HFFc6 (cell line): Measurements from ENCODE around the gene SUGT1. TPM values are rescaled to one million over a fixed set of nuclear protein-coding genes. Genes with fewer than 3 reads are reported as not detected.
A peak's percentile ranks its signal among the peaks of the same experiment; 100 is the strongest.

ENCODE experiments used
- DNase-seq: peaks from one replicate; pipeline ENCODE4 v3.0.0-alpha.2; 2018
- H3K27ac Mint-ChIP-seq: 2 replicates; pipeline ENCODE4 v1.8.0; 2020; ENCODE audit warnings: mild to moderate bottlenecking, mixed read lengths
- H3K27me3 Mint-ChIP-seq: 2 replicates; pipeline ENCODE4 v1.8.0; 2021; ENCODE audit warnings: mild to moderate bottlenecking, moderate library complexity, mixed read lengths; ENCODE audit not compliant: insufficient read depth
- H3K36me3 Mint-ChIP-seq: 2 replicates; pipeline ENCODE4 v1.8.0; 2021; ENCODE audit warnings: low read depth, mixed read lengths
- H3K4me1 Mint-ChIP-seq: 2 replicates; pipeline ENCODE4 v1.8.0; 2020; ENCODE audit warnings: low read depth, mixed read lengths
- H3K4me3 Mint-ChIP-seq: 2 replicates; pipeline ENCODE4 v1.8.0; 2020; ENCODE audit warnings: mild to moderate bottlenecking, moderate library complexity, mixed read lengths
- H3K9me3 Mint-ChIP-seq: 2 replicates; pipeline ENCODE4 v1.8.0; 2020; ENCODE audit warnings: mild to moderate bottlenecking, mixed read lengths
- total RNA-seq, 6 experiments: library from RNA; stranded (reverse); fragmentation: NEBNext Ultra II Directional; extraction: Animal tissue kit (Norgen Biotek cat#: 25700); gene quantifications; 2 replicates in 1 of 6; 3 replicates in 5 of 6; pipeline ENCODE4 v1.2.3, GENCODE V29; 2021
- TF ChIP-seq, protein P1 (sequence below): fragments of 200-600 bp; sonication (generic); IDR thresholded peaks from 2 replicates; pipeline ENCODE4 v1.5.0; 2021; ENCODE audit warnings: antibody characterized with exemption, mild to moderate bottlenecking

SUGT1 gene
- total RNA-seq, 6 experiments from 2014 or later, result 66.0 to 83.5 (median 67.8) TPM

DNA sequence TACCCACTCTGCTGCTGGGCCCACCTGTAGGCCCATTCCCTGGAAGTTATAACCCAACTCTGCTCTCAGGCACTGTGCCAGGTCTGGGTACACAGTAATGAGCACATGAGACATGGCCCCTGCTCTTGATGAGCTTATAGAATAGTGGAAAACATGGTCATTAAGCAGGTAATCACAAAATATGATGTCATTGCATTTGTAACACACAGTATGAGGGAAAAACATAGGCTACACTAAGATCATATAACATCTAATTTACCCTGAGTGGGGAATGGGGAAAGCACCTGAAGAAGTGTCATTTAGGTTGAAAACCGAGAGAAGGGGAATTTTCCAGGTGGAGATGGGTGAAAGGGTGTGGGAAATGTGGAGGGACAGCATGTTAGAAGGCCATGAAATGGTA is 90.9 kb downstream of the SUGT1 start:
- TF ChIP-seq, protein P1, sequence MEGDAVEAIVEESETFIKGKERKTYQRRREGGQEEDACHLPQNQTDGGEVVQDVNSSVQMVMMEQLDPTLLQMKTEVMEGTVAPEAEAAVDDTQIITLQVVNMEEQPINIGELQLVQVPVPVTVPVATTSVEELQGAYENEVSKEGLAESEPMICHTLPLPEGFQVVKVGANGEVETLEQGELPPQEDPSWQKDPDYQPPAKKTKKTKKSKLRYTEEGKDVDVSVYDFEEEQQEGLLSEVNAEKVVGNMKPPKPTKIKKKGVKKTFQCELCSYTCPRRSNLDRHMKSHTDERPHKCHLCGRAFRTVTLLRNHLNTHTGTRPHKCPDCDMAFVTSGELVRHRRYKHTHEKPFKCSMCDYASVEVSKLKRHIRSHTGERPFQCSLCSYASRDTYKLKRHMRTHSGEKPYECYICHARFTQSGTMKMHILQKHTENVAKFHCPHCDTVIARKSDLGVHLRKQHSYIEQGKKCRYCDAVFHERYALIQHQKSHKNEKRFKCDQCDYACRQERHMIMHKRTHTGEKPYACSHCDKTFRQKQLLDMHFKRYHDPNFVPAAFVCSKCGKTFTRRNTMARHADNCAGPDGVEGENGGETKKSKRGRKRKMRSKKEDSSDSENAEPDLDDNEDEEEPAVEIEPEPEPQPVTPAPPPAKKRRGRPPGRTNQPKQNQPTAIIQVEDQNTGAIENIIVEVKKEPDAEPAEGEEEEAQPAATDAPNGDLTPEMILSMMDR, result no peak
- no peak overlapping the region for H3K27ac Mint-ChIP-seq
- no peaks in the 10 kb centered on the region for H3K9me3 Mint-ChIP-seq
- DNase-seq, result no peak
- peaks cover 19% of the 10 kb centered on the region for H3K27me3 Mint-ChIP-seq
- H3K4me3 Mint-ChIP-seq, result no peak overlapping the region
- no peaks in the 10 kb centered on the region for H3K4me1 Mint-ChIP-seq
- no peaks in the 10 kb centered on the region for H3K36me3 Mint-ChIP-seq

DNA sequence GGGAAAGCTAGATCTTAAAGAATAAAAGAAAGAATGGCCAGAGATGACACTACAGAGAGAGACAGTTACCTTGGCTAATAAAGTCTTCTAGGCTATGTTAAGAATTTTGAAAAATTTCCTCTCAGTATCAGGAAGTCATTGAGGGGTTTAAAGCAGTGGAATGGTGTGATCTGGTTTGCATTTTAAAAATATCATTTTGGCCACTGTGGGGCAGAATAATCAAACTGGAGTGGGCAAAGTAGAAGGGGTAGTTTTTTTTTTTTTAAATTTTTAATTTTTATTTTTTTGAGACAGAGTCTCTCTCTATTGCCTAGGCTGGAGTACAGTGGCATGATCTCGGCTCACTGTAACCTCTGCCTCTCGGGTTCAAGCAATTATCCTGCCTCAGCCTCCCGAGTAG is 91.4 kb downstream of the SUGT1 start:
- Mint-ChIP-seq H3K27me3 (peaks cover 19% of the 10 kb centered on the region), H3K9me3 (no peaks in the 10 kb centered on the region)

DNA sequence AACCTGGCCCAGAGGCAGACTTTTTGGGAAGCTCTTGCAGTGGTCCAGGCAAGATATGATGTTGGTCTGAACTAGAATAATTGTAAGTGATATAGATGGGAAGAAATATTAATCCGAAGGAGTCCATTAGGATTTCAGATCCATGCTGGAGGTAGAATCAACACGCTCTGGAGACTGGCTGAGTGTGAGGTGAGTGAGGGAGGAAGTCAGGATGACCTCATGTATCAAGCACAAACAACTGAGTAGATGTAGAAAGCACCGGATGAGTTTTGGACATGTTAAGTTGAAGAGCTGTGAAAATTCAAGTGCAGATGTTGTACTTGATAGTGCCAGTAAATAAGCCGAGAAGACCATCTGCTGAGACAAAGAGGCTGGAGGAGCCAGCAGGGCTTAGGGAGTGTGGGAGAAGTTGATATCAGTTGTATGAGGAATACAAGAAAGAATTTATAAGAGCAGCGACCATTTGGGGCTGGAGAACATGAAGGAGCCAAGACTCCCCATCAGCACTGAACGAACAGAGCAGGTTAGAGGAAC is 92.3 kb downstream of the SUGT1 start:
- Mint-ChIP-seq H3K27me3 (peaks cover 16% of the 10 kb centered on the region), H3K27ac (no peak overlapping the region), H3K4me3 (no peak overlapping the region), H3K36me3 (no peaks in the 10 kb centered on the region), H3K9me3 (no peaks in the 10 kb centered on the region), H3K4me1 (no peaks in the 10 kb centered on the region)
- no peak for DNase-seq
- TF ChIP-seq, protein P1, result no peak

More for the DNA sequence above, 91.4 kb downstream of the SUGT1 start:
- TF ChIP-seq, protein P1, result peak; percentile 40; the same call in 1 of the 2 replicates
- Mint-ChIP-seq H3K4me3 (no peak overlapping the region), H3K27ac (no peak overlapping the region), H3K4me1 (no peaks in the 10 kb centered on the region), H3K36me3 (no peaks in the 10 kb centered on the region)
- DNase-seq, result no peak

DNA sequence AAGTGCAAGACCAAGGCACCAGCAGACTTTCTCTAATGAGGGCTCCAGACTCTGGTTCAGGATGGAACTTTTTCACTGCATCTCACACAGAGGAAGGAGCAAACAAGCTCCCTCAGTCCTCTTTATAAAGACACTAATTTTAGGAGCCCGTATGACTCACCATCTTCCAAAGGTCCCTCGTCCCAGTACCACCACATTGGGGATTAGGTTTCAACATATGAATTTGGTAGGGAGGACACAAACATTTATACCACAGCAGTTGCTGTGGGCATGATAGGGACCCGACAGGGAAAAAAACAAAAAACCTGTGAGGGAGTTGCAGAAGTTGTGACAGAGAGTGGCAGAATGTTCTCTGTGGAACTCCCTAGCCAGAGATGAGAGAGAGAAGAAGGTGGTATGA is 93.5 kb downstream of the SUGT1 start:
- Mint-ChIP-seq H3K36me3 (no peaks in the 10 kb centered on the region), H3K4me1 (no peaks in the 10 kb centered on the region), H3K9me3 (no peaks in the 10 kb centered on the region), H3K27me3 (peaks cover 14% of the 10 kb centered on the region), H3K27ac (no peak overlapping the region), H3K4me3 (no peak overlapping the region)
- DNase-seq, result no peak
- TF ChIP-seq, protein P1, result no peak

DNA sequence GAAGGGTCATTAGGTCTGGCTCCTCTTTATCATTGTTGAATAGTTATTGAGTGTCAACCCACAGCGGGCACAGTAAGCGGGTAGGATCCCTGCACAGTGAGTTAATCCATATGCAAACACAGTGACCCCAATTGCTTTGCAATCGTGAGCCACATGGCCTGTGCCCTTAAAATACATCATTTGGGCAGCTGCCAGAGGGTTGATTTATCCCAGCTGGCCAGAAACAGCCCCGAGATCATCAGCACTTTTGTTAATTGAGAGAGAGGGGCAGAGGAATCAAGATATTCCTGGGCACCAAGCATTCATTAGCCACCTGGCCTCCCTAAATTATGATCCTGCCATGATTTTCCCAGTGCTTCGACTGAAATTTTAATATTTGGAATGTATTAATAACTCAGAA is 96.8 kb downstream of the SUGT1 start:
- Mint-ChIP-seq H3K36me3 (no peaks in the 10 kb centered on the region), H3K4me1 (no peaks in the 10 kb centered on the region), H3K27ac (no peak overlapping the region), H3K27me3 (peaks cover 12% of the 10 kb centered on the region), H3K4me3 (no peak overlapping the region), H3K9me3 (no peaks in the 10 kb centered on the region)
- no peak for DNase-seq
- TF ChIP-seq, protein P1, result no peak

Other genes with a start within 250 kb of the SUGT1 start
- gene THSD1, start 246.7 kb upstream of the SUGT1 start, total RNA-seq, result 1 to 10 TPM; 2.6 to 6.1 (median 3.2) TPM
- gene VPS36, start 202.2 kb upstream of the SUGT1 start, total RNA-seq, result 10 to 100 TPM; 16.7 to 24.3 (median 19.9) TPM
- 10 to 100 TPM; 39.5 to 87.9 (median 80.8) TPM for gene CKAP2, start 197.4 kb upstream of the SUGT1 start, total RNA-seq
- 1 to 10 TPM; 3.6 to 4.8 (median 4.3) TPM for gene HNRNPA1L2, start 10.4 kb upstream of the SUGT1 start, total RNA-seq
- gene CNMD, start 87.0 kb downstream of the SUGT1 start, total RNA-seq, result not detected
- gene PCDH8, start 195.8 kb downstream of the SUGT1 start, total RNA-seq, result not detected